A549 (cell line): Measurements from ENCODE around the gene KHDRBS1.

Experiments used
- BHLHE40 ChIP-seq: IDR thresholded peaks from 2 replicates; pipeline ENCODE4 v1.6.1; 2012; ENCODE audit warnings: low read depth, low read length, inconsistent platforms
- CTCF ChIP-seq: fragments of >200 bp; sonication (Bioruptor Twin); formaldehyde crosslinking; IDR thresholded peaks from 3 replicates; pipeline ENCODE4 v1.5.1; 2016
- EP300 ChIP-seq, 2 experiments: fragments of >200 bp; sonication (Bioruptor Twin); formaldehyde crosslinking; IDR thresholded peaks; 2 replicates in 1 of 2; 3 replicates in 1 of 2; pipeline ENCODE4 v1.6.1; 2016 to 2017
- HOXA7 ChIP-seq: fragments of 250-450 bp; sonication (Bioruptor Pico); IDR thresholded peaks from 2 replicates; pipeline ENCODE4 v1.5.0; 2020; ENCODE audit warnings: mild to moderate bottlenecking, moderate library complexity
- JUNB ChIP-seq: fragments of >200 bp; sonication (Bioruptor Twin); formaldehyde crosslinking; IDR thresholded peaks from 2 replicates; pipeline ENCODE4 v1.6.1; 2016
- MAFK ChIP-seq: fragments of 450-650 bp; IDR thresholded peaks from 2 replicates; pipeline ENCODE4 v1.6.1; 2014; ENCODE audit not compliant: partially characterized antibody
- MAX ChIP-seq: IDR thresholded peaks from 2 replicates; pipeline ENCODE4 v1.6.1; 2012
- POLR2A ChIP-seq: IDR thresholded peaks from 2 replicates; pipeline ENCODE4 v1.6.1; 2012; ENCODE audit warnings: mild to moderate bottlenecking, low read length
- USF2 ChIP-seq: fragments of 450-650 bp; IDR thresholded peaks from 2 replicates; pipeline ENCODE4 v1.6.1; 2014; ENCODE audit warnings: antibody characterized with exemption

- TF ChIP-seq POLR2A (no peak), CTCF (no peak), MAX (no peak), EP300 (IDR thresholded peaks at IDR 0.05) (no peak), USF2 (no peak), BHLHE40 (no peak), MAFK (no peak), HOXA7 (CRISPR knock-in tag) (no peak), JUNB (no peak)
Observed at GRCh38 chr1:32023351-32023750, 9.7 kb downstream of the KHDRBS1 start.
